IMR-90 (cell line): ENCODE measurements around the gene PLD4. TPM values are rescaled to one million over a fixed set of nuclear protein-coding genes. Genes with fewer than 3 reads are reported as not detected.

Experiments
- ATAC-seq: fragments of 200-7000 bp; cut with Tn5 transposase; 2 replicates; pipeline ENCODE4 v1.9.1; 2020; ENCODE audit warnings: low read depth, mild to moderate bottlenecking, moderate library complexity
- BruUV-seq: library from RNA; stranded (reverse); fragments of 400-500 nt; replicated peaks from 2 replicates; lab custom pipeline; 2021; lab: Mats Ljungman, UMichigan
- CTCF ChIA-PET: fragments of 300-600 bp; formaldehyde crosslinking; extraction: SDS; loops from one replicate; lab custom pipeline; 2021; ENCODE audit warnings: antibody characterized with exemption; lab: Yijun Ruan, JAX
- POLR2A ChIA-PET: fragments of 300-600 bp; sonication (Branson Sonifier 250); formaldehyde crosslinking; loops from one replicate; lab custom pipeline; 2022; ENCODE audit warnings: antibody characterized with exemption; ENCODE audit not compliant: unreplicated experiment; lab: Charles Lee
- DNase-seq: peaks from one replicate; pipeline ENCODE4 v3.0.0; 2013
- H2AFZ ChIP-seq: replicated peaks from 2 replicates; pipeline ENCODE3; 2013; ENCODE audit warnings: low read length, mild to moderate bottlenecking; ENCODE audit not compliant: poor library complexity
- H2AK5ac ChIP-seq: 2 replicates; pipeline ENCODE4 v1.6.1; 2013; ENCODE audit warnings: low read depth, low read length, inconsistent platforms
- H2AK9ac ChIP-seq: replicated peaks from 2 replicates; pipeline ENCODE3; 2013; ENCODE audit warnings: mild to moderate bottlenecking, low read depth, low read length, moderate library complexity; ENCODE audit not compliant: poor library complexity
- H2BK120ac ChIP-seq: 2 replicates; pipeline ENCODE4 v1.6.1; 2013; ENCODE audit warnings: low read depth, low read length, inconsistent platforms
- H2BK15ac ChIP-seq: 3 replicates; pipeline ENCODE4 v1.6.1; 2013; ENCODE audit warnings: low read depth, low read length, inconsistent platforms
- H2BK20ac ChIP-seq: 2 replicates; pipeline ENCODE4 v1.6.1; 2013; ENCODE audit warnings: low read depth, mild to moderate bottlenecking, inconsistent platforms, low read length, moderate library complexity
- H2BK5ac ChIP-seq: 2 replicates; pipeline ENCODE4 v1.6.1; 2013; ENCODE audit warnings: mild to moderate bottlenecking, low read depth, low read length, inconsistent platforms; ENCODE audit not compliant: poor library complexity, severe bottlenecking
- H3K14ac ChIP-seq: replicated peaks from 2 replicates; pipeline ENCODE4 v1.6.1; 2013; ENCODE audit warnings: low read depth, low read length, inconsistent platforms
- H3K18ac ChIP-seq: 2 replicates; pipeline ENCODE4 v1.6.1; 2013; ENCODE audit warnings: low read depth, low read length, control low read depth
- H3K23ac ChIP-seq: 2 replicates; pipeline ENCODE4 v1.6.1; 2013; ENCODE audit warnings: low read depth, low read length, inconsistent platforms
- H3K27ac ChIP-seq: 2 replicates; pipeline ENCODE4 v1.5.1; 2013; ENCODE audit warnings: mild to moderate bottlenecking, control low read depth, low read length; ENCODE audit not compliant: insufficient read depth
- H3K27me3 ChIP-seq: 2 replicates; pipeline ENCODE4 v1.6.1; 2013; ENCODE audit warnings: low read length; ENCODE audit not compliant: control insufficient read depth, insufficient read depth
- H3K36me3 ChIP-seq: 2 replicates; pipeline ENCODE4 v1.6.1; 2013; ENCODE audit warnings: low read length, mixed read lengths; ENCODE audit not compliant: control insufficient read depth, insufficient read depth
- H3K4ac ChIP-seq: 2 replicates; pipeline ENCODE4 v1.6.1; 2013; ENCODE audit warnings: low read depth, low read length, inconsistent platforms
- H3K4me1 ChIP-seq: 2 replicates; pipeline ENCODE4 v1.6.1; 2013; ENCODE audit warnings: low read length, mixed read lengths; ENCODE audit not compliant: control insufficient read depth, insufficient read depth
- H3K4me2 ChIP-seq: 2 replicates; pipeline ENCODE4 v1.6.1; 2013; ENCODE audit warnings: low read depth, mild to moderate bottlenecking, control low read depth, low read length, moderate library complexity
- H3K4me3 ChIP-seq: 2 replicates; pipeline ENCODE4 v1.5.1; 2013; ENCODE audit warnings: low read depth, mild to moderate bottlenecking, control low read depth, low read length, moderate library complexity; ENCODE audit not compliant: insufficient read depth
- H3K56ac ChIP-seq: 2 replicates; pipeline ENCODE4 v1.6.1; 2013; ENCODE audit warnings: low read length, inconsistent platforms; ENCODE audit not compliant: insufficient read depth; ENCODE audit errors: extremely low read depth
- H3K79me1 ChIP-seq, 2 experiments: 2 replicates each; pipeline ENCODE4 v1.6.1; 2013; ENCODE audit warnings: low read length in 2 of 2, inconsistent platforms in 1 of 2, low read depth in 1 of 2
- H3K9ac ChIP-seq: 2 replicates; pipeline ENCODE4 v1.6.1; 2013; ENCODE audit warnings: low read depth, low read length, control low read depth
- H3K9me1 ChIP-seq: 2 replicates; pipeline ENCODE4 v1.6.1; 2013; ENCODE audit warnings: low read length, inconsistent platforms; ENCODE audit not compliant: insufficient read depth
- H3K9me3 ChIP-seq: 2 replicates; pipeline ENCODE4 v1.6.1; 2013; ENCODE audit warnings: low read length; ENCODE audit not compliant: control insufficient read depth, insufficient read depth
- H4K20me1 ChIP-seq: 2 replicates; pipeline ENCODE4 v1.6.1; 2013; ENCODE audit warnings: low read length, inconsistent platforms; ENCODE audit not compliant: insufficient read depth
- H4K5ac ChIP-seq: 2 replicates; pipeline ENCODE4 v1.6.1; 2013; ENCODE audit warnings: mild to moderate bottlenecking, low read depth, low read length, control low read depth
- H4K8ac ChIP-seq, 2 experiments: 2 replicates each; pipeline ENCODE4 v1.6.1; 2013; ENCODE audit warnings: low read depth in 2 of 2, low read length in 2 of 2, control low read depth in 1 of 2, inconsistent platforms in 1 of 2
- H4K91ac ChIP-seq: 2 replicates; pipeline ENCODE4 v1.6.1; 2013; ENCODE audit warnings: low read depth, low read length, inconsistent platforms; ENCODE audit not compliant: insufficient read depth
- CHD1 ChIP-seq: IDR thresholded peaks from 2 replicates; pipeline ENCODE4 v1.6.1; 2012; ENCODE audit warnings: low read depth, low read length, improper control_type of control experiment
- MAZ ChIP-seq: IDR thresholded peaks from 2 replicates; pipeline ENCODE4 v1.6.1; 2012; ENCODE audit warnings: low read depth, mild to moderate bottlenecking, low read length, improper control_type of control experiment, moderate library complexity, borderline replicate concordance
- RAD21 ChIP-seq: IDR thresholded peaks from 2 replicates; pipeline ENCODE4 v1.6.1; 2012; ENCODE audit warnings: low read length, improper control_type of control experiment
- SMC3 ChIP-seq: fragments of 150-350 bp; IDR thresholded peaks from 2 replicates; pipeline ENCODE4 v1.6.1; 2016; ENCODE audit warnings: low read depth, mild to moderate bottlenecking, antibody characterized with exemption, low read length, moderate library complexity
- WGBS, 2 experiments: methylation state at CpG; one replicate each; pipeline versions ENCODE4 v1.1.5 to v1.1.7; 2013; ENCODE audit warnings: missing lambda C conversion rate in 2 of 2; ENCODE audit not compliant: insufficient read length in 1 of 2; ENCODE audit errors: extremely low coverage in 2 of 2; 5-methylcytosine and 5-hydroxymethylcytosine counted together
- dilution Hi-C: fragments of 300-500 bp; cut with HindIII; formaldehyde crosslinking; loops from one replicate; pipeline ENCODE4 v1.14.3; 2018; ENCODE audit warnings: low sequenced_read_pairs; ENCODE audit not compliant: unreplicated experiment
- in situ Hi-C: fragments of 300-500 bp; cut with MboI; formaldehyde crosslinking; loops from 3 replicates; pipeline ENCODE4 v1.14.3; 2019; ENCODE audit warnings: low sequenced_read_pairs, inconsistent platforms, mixed read lengths
- intact Hi-C: fragments of 100-400 bp; cut with micrococcal nuclease; formaldehyde crosslinking; loops from 2 replicates; pipeline ENCODE4 v1.10.0; 2022
- polyA plus RNA-seq, 3 experiments: library from polyadenylated mRNA; depleted of rRNA; stranded (reverse); fragments of >200 nt; gene quantifications; 2 replicates each; pipeline ENCODE4 v1.2.3, GENCODE V29; 2012; ENCODE audit warnings: low replicate concordance in 1 of 3
- total RNA-seq: library from RNA; depleted of rRNA; stranded (reverse); fragments of >200 nt; gene quantifications from 2 replicates; pipeline ENCODE4 v1.2.3, GENCODE V29; 2012

The PLD4 gene
- total and polyA plus RNA-seq, 2 of the 4 experiments (the other 2 are of a cell fraction): 0.05 TPM; not detected in 1

DNA sequence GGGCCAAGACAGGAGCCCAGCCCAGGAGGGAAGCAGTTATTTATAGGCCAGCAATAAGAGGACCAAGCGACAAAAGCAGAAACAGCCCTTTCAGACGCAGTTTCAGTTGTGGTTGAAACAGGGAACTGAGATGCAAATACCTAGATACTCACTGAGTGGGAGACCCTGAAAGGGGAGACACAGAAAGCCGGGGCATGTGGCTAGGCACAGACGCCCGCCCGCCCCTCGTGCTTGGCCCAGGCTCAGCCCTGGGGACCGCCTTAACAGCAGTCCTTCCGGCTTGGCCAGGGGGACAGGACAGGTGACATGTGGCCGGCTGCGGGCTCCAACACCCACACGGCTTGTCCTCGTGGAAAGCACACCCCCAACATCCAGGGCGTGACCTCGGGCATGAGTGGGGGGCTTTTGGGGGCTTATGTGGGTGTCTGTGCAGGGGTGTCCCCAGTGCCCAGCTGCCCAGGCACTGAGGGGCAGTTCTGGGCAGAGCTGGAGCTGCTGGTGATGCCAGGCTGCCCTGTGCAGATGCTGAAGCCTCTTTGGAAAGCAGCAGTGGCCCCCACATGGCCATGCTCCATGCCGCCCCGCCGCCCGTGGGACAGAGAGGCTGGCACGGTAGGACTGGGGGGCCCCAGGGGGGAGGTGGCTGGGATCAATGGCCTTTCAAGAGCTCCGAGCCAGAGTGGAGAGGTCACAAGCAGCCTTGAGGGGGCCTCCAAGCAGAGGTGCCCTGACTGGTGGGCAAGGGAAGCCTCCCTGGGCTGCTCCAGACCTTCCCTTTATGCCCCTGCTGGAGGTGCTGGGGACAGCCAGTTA, 2.1 kb downstream of the PLD4 start:
- H4K91ac ChIP-seq: no peak overlapping the region
- ChIA-PET CTCF (no interaction called here), POLR2A (no interaction called here)
- no peak overlapping the region for H2AK9ac ChIP-seq
- no peak for ATAC-seq
- dilution Hi-C loops: no loop called here
- no peak for TF ChIP-seq MAZ
- TF ChIP-seq CHD1: no peak
- TF ChIP-seq SMC3: no peak
- no peak for TF ChIP-seq RAD21
- H3K18ac ChIP-seq: no peak overlapping the region
- DNase-seq: no peak
- no peak overlapping the region for H3K4ac ChIP-seq
- no peak overlapping the region for H3K9ac ChIP-seq
- no peak overlapping the region for H3K4me3 ChIP-seq
- H3K27ac ChIP-seq: no peak overlapping the region
- H2AK5ac ChIP-seq: no peak overlapping the region
- H3K36me3 ChIP-seq: no peaks in the 10 kb centered on the region
- intact Hi-C loops: no loop called here
- no peak overlapping the region for H3K23ac ChIP-seq
- H3K4me1 ChIP-seq: no peaks in the 10 kb centered on the region
- 80% methylated on average over 2 of the region's 21 CpGs; no CpG with 5 or more reads in 1 of the 2 experiments for WGBS, 2 experiments
- H2BK20ac ChIP-seq: no peak overlapping the region
- no peak overlapping the region for H3K4me2 ChIP-seq
- in situ Hi-C loops: no loop called here
- no peak overlapping the region for H3K14ac ChIP-seq
- H4K8ac ChIP-seq: no peak overlapping the region
- H4K20me1 ChIP-seq: no peaks in the 10 kb centered on the region
- no peak overlapping the region for H2AFZ ChIP-seq
- no peak overlapping the region for H2BK120ac ChIP-seq
- H3K79me1 ChIP-seq: no peaks in the 10 kb centered on the region
- H3K9me1 ChIP-seq: no peaks in the 10 kb centered on the region
- no peak overlapping the region for H2BK15ac ChIP-seq
- peaks cover 24% of the 10 kb centered on the region; the same call in 1 of the 2 replicates for H3K27me3 ChIP-seq
- H3K9me3 ChIP-seq: peaks cover 6% of the 10 kb centered on the region; the same call in 1 of the 2 replicates
- no peak overlapping the region for H3K56ac ChIP-seq
- no TSS peak for BruUV-seq
- H4K5ac ChIP-seq: no peak overlapping the region
- H2BK5ac ChIP-seq: no peak overlapping the region
